Activated CD4-positive, CD25-positive, alpha-beta regulatory T cell treated with anti-CD3 and anti-CD28 coated beads, Interleukin-2, amount 50 U/mL, for 24 hours (primary cell): ENCODE measurements around the gene ERVMER34-1.
A peak's percentile ranks its signal among the peaks of the same experiment; 100 is the strongest.

Experiments
- ATAC-seq, 2 donors: fragments of 150-1000 bp; cut with Tn5 transposase; one replicate each; pipeline ENCODE4 v1.10.0; 2021; ENCODE audit warnings: mild to moderate bottlenecking in 1 of 2, moderate library complexity in 1 of 2

The ERVMER34-1 gene, protein sequence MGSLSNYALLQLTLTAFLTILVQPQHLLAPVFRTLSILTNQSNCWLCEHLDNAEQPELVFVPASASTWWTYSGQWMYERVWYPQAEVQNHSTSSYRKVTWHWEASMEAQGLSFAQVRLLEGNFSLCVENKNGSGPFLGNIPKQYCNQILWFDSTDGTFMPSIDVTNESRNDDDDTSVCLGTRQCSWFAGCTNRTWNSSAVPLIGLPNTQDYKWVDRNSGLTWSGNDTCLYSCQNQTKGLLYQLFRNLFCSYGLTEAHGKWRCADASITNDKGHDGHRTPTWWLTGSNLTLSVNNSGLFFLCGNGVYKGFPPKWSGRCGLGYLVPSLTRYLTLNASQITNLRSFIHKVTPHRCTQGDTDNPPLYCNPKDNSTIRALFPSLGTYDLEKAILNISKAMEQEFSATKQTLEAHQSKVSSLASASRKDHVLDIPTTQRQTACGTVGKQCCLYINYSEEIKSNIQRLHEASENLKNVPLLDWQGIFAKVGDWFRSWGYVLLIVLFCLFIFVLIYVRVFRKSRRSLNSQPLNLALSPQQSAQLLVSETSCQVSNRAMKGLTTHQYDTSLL

GRCh38 chr4:52750819-52751486 is at the start of gene ERVMER34-1:
ERVMER34-1 (minus strand) TSS chr4:52751425; CDS start chr4:52745520, 5,905 bp downstream.
- peak; percentile 17 for ATAC-seq

DNA sequence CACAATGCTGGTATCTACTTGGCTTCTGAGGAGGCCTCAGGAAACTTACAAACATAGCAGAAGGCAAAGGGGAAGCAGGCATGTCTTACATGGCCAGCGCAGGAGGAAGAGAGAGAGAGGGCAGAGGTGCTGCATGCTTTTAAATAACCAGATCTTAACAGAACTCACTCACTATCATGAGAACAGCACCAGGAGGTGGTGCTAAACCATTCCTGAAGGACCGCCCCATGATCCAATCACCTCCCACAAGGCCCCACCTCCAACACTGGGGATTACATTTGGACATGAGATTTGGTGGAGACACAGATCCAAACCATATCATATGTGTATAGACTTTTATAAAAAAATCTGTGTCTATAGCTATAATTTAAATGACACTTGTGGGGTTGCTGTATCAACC is 48.6 kb upstream of the ERVMER34-1 start:
- ATAC-seq, result no peak

DNA sequence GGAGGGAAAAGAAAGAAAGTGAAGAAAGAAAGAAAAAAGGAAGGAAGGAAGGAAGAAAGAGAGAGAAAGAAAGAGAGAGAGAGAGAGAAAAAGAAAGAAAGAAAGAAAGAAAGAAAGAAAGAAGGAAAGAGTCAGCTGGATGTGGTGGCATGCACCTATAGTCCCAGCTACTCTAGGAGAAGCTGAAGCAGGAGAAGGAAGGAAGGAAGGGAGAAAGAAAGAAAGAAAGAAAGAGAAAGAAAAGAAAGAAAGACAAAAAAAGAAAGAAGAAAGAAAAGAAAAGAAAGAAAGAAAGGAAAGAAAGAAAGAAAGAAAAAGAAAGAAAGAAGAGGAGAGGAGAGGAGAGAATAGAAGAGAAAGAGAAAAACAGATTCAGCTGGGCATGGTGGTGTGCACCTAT is 44.3 kb upstream of the ERVMER34-1 start:
- ATAC-seq, result no peak

DNA sequence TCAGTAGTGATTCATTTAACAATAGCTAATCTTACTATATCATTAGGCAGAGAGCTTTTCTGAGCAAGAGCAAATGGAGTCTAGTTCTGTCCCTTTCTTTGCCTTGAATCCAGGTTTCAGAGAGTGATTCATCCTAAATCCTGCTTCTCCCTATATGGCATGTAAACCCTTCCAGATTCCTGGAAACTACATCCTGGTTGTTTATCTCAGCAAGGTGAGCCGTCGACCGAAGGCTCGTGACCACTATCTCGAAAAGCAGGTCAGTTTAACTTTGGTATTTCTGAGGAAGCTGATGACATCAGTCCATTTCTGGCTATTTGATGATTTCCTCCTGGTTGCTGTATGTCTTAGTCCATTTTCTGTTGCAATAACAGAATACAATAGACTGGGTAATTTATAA is 40.7 kb upstream of the ERVMER34-1 start:
- ATAC-seq, result no peak

- no peak for ATAC-seq
These were observed 38.5 kb upstream of the ERVMER34-1 start for GRCh38 chr4:52789774-52790173.

- ATAC-seq, result no peak
These were observed 37.6 kb upstream of the ERVMER34-1 start for GRCh38 chr4:52788806-52789205.

DNA sequence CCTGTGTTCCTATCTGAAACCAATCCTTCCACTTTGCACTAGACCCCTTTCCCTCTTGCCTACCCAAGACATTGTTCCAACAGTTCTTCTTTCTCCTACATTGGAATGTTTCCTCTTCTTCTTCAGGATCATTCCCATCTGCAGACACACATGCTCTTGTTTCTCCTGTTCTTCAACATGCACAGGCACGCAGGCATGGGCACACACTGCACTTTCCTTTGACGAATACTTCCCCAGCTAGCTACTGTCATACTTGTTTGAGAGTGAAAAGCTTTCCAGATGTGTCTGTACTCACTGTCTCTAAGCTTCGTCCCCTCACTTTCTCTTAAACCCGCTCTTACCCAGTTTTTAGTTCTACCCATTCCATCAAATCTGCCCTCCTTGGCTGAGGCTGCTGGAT is 31.8 kb upstream of the ERVMER34-1 start:
- ATAC-seq, result no peak

GRCh38 chr4:52780617-52781354 is 29.6 kb upstream of the ERVMER34-1 start:
- no peak for ATAC-seq

DNA sequence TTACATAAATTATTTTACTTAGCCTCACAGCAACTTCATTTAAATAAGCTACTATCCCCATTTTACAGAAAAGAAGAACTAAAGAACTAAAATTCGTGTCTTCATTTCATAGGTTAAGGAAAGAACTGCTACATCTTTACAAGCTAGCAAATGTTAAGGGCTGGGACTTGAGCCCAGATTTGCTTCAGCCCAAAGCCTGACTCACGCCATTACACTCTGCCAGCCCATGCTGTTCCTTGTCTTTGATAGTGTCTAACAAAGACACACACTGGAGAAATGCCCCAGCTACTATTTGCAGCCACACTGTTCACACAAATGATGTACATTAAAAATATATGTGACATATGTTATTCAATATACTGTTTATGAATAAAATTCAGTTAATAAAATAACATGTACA is 29.0 kb upstream of the ERVMER34-1 start:
- ATAC-seq, result no peak

DNA sequence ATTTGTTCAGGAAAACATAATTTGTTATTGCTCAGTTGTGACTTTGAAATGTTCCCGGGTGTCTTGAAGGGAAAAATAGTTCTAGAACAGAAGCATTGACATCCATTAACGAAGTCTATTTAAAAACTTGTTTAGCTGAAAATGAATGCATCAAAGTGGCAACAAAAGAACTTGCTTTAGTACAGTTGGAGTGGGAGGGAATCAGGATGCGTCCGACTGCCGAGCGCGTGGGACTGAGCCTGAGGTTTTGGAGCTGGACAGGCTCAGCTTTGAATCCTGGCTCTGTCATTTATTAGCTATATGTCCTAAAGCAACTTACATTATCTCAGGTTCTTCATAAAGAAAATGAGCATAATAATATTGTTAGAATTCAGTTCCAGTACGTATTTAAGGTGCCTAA is 9.0 kb upstream of the ERVMER34-1 start:
- no peak for ATAC-seq

GRCh38 chr4:52755426-52755825 is 4.2 kb upstream of the ERVMER34-1 start:
- ATAC-seq, result no peak

- ATAC-seq, result no peak
These were observed 1.7 kb upstream of the ERVMER34-1 start for GRCh38 chr4:52752936-52753335.

DNA sequence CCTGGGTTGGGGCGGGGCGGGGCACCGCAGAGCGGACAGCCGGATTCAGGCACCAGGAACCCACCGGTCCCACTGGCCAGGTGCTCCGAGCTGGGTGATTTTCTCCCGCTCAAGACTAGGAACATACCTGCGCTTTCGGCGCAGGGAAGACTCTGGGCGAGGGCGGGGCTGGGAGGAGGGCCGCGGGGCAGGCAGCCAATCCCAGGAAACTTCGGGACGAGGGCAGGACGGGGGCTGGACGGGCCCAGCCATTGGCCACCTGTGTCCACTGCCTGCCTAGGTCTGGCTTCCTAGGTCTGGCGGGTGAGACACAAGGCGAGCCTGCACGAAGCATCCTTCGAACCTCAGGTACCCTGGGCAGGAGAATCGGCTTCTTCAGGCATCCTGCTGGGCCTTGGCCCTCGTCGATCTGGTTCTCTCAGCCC is 274 bp upstream of the ERVMER34-1 start:
- ATAC-seq, result no peak

GRCh38 chr4:52750213-52750612 is 1.0 kb downstream of the ERVMER34-1 start:
- no peak for ATAC-seq

- no peak for ATAC-seq
These were observed 2.8 kb downstream of the ERVMER34-1 start for GRCh38 chr4:52748432-52748831.

DNA sequence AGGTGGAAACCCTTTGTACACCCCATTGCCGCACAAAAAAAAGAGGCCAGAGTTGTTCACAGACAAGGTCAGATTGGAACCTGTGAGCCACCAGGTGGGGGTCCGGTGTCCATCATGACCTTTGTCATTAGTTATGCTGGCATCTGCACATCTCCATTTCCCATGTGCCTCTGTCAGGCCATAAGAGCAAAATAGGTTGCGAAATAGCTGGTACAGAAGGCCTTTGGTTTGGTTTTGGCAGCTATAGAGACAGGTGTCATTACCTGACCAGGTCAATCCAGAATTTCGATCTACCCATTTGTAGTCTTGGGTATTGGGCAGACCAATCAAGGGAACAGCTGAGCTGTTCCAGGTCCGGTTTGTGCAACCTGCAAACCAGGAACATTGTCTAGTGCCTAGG is 6.6 kb downstream of the ERVMER34-1 start:
- ATAC-seq, result no peak

DNA sequence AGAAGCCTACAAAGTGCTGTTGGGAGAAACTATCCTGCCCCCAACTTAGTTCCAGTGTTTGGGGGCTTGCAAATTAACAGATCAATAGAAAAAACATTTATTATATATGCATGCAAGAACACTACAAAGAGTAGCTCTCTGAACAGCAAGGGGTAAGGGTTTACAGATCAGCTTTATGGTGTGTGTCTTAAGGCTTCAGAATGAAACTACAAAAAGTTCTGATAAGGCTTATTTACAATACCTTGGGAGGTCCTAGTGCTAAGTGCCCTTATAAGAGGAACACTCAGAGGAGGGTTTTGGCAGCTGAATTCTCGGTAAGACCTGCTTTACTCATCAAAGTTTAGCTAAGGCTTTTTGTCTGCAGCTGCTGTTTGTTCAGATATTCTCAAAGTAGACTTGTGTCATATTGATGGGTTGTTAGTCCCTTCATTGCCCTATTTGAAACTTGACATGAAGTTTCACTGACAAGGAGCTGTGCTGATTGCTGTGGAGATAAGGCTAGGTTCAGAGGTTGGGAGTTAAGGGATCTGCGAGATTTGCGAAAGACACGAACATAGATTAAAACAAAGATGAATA is 7.7 kb downstream of the ERVMER34-1 start:
- ATAC-seq, result no peak

DNA sequence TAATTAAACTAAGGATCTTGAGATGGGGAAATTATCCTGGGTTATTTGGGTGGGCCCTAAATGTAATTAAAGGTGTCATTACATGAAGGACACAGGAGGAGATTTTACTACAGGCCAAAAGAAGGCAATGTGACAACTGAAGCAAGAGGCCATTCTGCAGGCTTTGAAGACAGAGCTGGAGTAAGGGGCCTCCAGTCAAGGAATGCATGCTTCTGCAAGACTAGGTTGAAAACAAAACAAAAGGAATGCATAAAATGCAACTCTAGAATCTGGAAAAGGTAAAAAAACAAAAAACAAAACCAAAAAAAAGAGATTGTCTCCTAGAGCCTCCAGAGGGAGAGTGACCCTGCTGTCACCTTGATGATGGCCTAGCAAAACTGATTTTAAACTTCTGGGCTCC is 21.6 kb downstream of the ERVMER34-1 start:
- no peak for ATAC-seq

GRCh38 chr4:52728691-52729240 is 22.5 kb downstream of the ERVMER34-1 start:
- no peak for ATAC-seq

DNA sequence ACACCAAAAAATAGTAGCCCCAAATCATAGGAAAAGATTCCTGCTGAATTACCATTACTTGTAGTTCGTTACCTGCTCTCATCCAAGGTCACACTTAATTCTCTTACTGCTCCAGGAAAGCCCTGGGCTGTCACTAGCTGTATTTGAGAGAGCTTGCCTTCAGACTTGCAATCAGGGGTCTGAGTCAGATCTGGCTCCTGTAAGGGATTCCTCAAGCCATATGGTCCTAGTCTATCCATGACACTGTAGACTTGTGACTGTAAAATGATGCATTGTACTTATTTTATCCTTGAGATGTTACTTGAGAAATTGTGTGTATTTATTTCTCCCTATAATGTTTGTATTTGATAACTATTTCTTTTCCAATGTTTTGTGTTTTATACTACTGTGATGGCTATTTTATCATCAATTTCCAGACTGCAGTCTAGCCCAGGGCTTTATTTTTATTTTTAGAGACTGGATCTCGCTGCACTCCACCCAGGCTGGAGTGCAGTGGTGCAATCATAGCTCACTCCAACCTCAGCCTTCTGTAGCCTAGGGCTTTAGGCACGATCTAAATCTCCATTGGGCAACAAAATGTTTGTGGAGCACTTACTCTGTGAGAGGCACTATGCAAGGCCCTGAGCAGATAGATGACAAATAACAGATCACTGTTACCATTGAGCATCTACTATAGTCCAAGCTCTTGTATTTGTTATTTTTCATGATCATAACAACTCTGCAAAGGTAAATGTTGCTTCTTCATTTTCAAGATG is 24.2 kb downstream of the ERVMER34-1 start:
- ATAC-seq, result no peak

DNA sequence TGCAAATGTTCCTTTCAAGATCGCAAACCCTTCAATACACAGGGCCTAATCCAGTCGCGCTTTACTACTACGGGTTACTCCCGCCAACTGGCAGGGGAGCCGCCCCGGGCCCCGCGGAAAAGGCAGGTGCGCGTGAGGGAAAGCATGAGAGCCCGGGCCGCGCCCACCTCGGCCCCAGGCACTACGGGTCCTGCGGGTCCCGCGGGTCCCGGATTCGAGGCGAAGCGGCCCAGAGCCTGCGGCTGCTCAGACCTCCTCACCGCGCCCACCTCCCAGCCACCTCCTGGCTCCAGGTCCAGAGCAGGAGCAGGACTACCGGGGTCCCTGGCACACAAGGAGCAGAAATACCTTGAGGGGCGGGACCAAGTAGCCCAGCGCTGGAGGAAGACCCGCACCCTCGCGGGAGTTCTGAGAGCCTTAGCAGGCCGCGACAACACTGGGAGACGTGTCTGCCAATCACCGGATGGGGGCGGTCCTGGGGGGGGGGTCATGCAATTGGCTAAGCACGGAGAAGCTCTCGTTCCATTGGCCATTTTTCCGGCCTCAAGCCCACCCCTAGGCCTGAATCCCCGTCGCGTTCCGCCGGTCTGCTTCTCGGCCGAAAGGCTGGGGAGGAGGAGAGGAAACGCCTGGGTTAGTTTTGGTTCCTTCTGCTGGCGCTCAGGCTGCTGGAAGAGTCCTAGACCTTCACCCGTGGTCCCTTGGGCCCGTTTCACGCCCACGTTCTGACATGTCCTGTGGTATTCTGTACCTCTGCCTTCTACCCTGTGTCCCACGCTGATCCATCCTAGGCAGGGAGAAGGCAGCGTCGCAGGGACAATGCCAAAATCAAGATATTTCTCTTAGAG is 29.0 kb downstream of the ERVMER34-1 start:
- ATAC-seq, result peak; percentile 98 to 99
